ENCODE results near the gene RPSA. TPM values are rescaled to one million over a fixed set of nuclear protein-coding genes. Genes with fewer than 3 reads are reported as not detected.

RPSA gene
- total RNA-seq, 1 experiment from 2014 or later = 1,544 TPM

GRCh38 chr3:39460677-39461076 lies 54.2 kb downstream of the RPSA start:
- DNase-seq = no peak
- no peaks in the 10 kb centered on the region for H3K4me1 ChIP-seq (replicated peaks; ENCODE audit: insufficient read depth)
- no TSS peak for BruUV-seq (replicated peaks)
- H3K4me2 ChIP-seq = no peak overlapping the region
- H3F3A ChIP-seq (ENCODE audit: insufficient read depth, low read depth) = no peaks in the 10 kb centered on the region
- no peak for TF ChIP-seq CTCF (conservative IDR thresholded peaks at IDR 0.05)
- TF ChIP-seq EZH2 (IDR thresholded peaks at IDR 0.05; ENCODE audit: low read depth) = no peak
- H3K9me3 ChIP-seq (ENCODE audit: insufficient read depth, low read depth) = no peaks in the 10 kb centered on the region
- no peaks in the 10 kb centered on the region for H3K9me2 ChIP-seq (ENCODE audit: insufficient read depth)
- no peaks in the 10 kb centered on the region for H4K20me1 ChIP-seq (ENCODE audit: insufficient read depth)
- H3K4me3 ChIP-seq = no peak overlapping the region
- intact Hi-C loops (cut with micrococcal nuclease; ENCODE audit: unreplicated experiment) = no loop called here
- POLR2A ChIA-PET (ENCODE audit: unreplicated experiment) = no interaction called here
- H3K27me3 ChIP-seq (ENCODE audit: insufficient read depth, low read depth) = no peaks in the 10 kb centered on the region
- CTCF ChIA-PET = no interaction called here
- H3K79me2 ChIP-seq (ENCODE audit: low read depth) = no peaks in the 10 kb centered on the region
- no peak overlapping the region for H2AFZ ChIP-seq
- H3K36me3 ChIP-seq (ENCODE audit: low read depth) = no peaks in the 10 kb centered on the region
- H3K27ac ChIP-seq = no peak overlapping the region

Other genes starting within 250 kb of the RPSA start
- gene XIRP1, start 214.1 kb upstream of the RPSA start, total RNA-seq (2021) = not detected in 2 replicates
- not detected in 2 replicates for gene CX3CR1, start 126.7 kb upstream of the RPSA start, total RNA-seq (2021)
- gene CCR8, start 77.0 kb upstream of the RPSA start, total RNA-seq (2021) = not detected in 2 replicates
- 22.0 and 25.6 TPM in 2 replicates for gene SLC25A38, start 23.4 kb upstream of the RPSA start, total RNA-seq (2021)
- not detected in 2 replicates for gene MOBP, start 61.0 kb downstream of the RPSA start, total RNA-seq (2021)